HG02938 (cell line): Measurements from ENCODE around the gene PPP1R16B.
"Not testable (repeated sequence)": the region's sequence is repeated elsewhere in the genome, so short reads cannot be mapped to it uniquely, and the experiment has no call there.

ENCODE experiments used
- ATAC-seq: cut with Tn5 transposase; IDR thresholded peaks from one replicate; pipeline ENCODE4 v1.9.1; 2021; ENCODE audit warnings: mild to moderate bottlenecking, moderate library complexity; ENCODE audit not compliant: unreplicated experiment

PPP1R16B gene

GRCh38 chr20:38791291-38791690, 14.2 kb upstream of the PPP1R16B start:
- no peak for ATAC-seq

GRCh38 chr20:38791940-38792339, 13.6 kb upstream of the PPP1R16B start:
- ATAC-seq = no peak

DNA sequence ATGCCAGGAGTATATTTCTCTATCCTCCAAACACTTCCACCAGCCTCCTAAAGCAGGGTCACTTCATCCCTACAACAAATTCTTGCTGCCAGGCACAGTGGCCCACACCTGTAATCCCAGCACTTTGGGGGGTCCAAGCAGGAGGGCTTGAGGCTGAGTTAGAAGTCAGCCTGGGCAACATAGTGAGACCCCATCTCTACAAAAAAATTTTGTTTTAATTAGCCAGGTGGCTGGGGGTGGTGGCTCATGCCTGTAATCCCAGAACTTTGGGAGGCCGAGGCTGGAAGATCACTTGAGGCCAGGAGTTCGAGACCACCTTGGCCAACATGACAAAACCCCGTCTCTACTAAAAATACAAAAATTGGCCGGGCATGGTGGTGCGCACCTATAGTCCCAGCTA, 11.4 kb upstream of the PPP1R16B start:
- ATAC-seq = not testable (repeated sequence)

GRCh38 chr20:38798266-38798665, 7.2 kb upstream of the PPP1R16B start:
- no peak for ATAC-seq

GRCh38 chr20:38799203-38799602, 6.3 kb upstream of the PPP1R16B start:
- no peak for ATAC-seq

GRCh38 chr20:38800882-38801281, 4.6 kb upstream of the PPP1R16B start:
- no peak for ATAC-seq

DNA sequence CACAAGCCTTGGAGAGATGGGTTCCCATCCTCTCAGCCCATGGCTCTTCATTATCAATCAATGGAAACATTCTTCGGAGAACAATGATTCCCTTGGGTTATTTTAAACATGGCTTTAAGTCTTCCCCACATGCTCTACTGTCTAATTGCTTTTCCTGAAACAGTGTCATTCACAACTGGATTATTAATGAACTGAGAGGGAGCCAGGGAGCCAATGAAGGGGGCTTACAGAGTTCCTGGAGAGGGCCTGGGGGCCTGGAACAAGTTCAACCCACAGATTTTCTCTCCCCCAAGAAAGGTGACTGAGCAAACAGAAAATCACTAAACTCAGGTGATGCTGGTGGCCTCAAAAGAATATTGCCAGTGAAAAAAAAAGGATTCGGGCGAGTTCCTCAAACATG, 1.3 kb upstream of the PPP1R16B start:
- no peak for ATAC-seq

DNA sequence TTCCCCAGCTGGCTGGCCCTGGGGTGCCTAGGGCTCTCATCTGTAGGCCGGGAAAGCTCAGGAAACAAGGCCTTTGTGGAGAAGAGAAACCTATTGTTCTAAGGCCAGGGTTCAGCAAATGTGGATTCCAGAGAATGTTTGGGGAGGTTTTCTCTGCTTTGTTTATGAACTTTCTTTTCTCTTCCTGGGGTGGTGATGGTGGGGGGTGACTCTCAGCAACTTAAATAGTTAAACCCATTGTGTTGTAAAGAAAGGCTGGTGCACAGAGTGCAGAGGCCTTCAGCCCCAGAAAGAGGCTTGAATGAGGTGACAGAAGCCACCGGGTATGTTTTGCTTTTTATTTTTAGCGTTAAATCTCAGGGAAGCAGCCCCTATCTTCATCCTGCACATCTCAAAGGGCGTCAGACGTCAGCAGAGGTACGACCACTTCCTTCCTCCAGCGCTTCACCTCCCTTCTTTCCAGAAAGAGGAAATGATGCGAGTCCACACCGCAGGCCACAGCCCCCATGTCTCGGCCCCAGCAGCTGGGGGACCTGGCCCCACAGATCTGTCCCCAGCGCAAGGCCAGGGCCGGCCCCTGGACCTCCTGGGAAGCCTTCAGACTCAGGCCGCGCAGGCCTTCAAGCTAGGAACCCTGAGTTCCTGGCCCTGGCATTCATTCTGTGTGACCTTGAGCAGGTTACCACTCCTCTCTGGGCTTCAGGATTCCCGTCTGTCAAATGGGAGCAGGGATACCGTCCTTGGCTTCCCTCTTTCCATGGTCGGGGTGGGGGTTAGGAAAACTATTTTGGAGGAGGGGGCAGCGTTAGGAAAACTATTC, 605 bp upstream of the PPP1R16B start:
- peak; percentile 44 for ATAC-seq

GRCh38 chr20:38805958-38806854, 709 bp downstream of the PPP1R16B start:
- ATAC-seq = no peak

- no peak for ATAC-seq
Observed at GRCh38 chr20:38806855-38807655, 1.6 kb downstream of the PPP1R16B start.

DNA sequence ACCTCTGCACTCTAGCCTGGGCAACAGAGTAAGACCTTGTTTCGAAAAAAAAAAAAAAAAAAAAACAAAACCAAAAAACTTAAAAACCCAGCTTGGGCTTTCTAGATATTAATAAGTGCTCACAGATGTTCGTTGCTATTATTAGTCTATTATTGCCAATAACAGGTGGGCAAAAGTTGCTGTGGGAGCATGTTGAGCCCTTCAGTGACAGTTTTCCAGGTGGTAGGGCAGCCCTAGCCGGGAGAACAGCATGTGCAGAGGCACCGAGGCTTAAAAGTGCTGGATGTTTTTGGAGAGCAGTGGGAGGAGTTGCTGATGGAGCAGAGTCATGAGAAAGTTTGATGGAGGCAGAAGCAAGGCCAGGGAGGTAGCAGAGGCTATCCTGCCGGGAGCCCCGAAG, 4.4 kb downstream of the PPP1R16B start:
- ATAC-seq = no peak

DNA sequence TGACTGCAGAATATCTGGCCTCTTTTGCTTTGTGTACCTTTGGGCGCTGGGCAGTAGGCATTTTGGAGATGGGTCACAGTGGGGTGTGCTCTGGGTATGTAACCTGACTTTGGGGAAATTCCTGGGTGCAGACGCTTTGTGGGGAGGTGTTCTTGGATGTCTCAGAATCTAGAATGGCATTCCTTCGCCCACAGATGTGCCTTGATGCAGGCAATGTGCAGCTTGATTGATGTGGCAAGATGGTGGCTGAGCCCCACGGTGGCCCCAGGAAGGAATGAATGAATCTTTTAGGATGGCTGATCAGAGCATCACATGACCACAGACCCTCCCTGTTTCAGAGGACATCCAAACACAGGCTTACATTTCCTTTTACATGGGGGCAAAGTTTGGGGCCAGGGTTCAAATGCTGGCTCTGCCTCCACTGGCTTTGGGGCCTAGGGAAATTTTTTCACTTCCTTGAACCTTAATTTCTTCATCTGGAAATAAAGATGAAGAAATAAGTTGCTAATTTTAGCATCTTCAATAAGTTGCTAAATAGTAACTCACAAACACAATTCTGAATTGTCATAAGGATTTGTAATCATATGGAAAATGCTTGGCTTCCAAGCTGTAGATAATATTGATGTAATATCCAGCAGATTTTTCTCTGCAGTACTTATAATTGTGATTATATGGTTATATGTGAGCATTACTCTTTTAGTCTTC, 5.6 kb downstream of the PPP1R16B start:
- no peak for ATAC-seq

GRCh38 chr20:38811769-38812168, 6.3 kb downstream of the PPP1R16B start:
- no peak for ATAC-seq

- no peak for ATAC-seq
Observed at GRCh38 chr20:38812182-38812581, 6.7 kb downstream of the PPP1R16B start.

DNA sequence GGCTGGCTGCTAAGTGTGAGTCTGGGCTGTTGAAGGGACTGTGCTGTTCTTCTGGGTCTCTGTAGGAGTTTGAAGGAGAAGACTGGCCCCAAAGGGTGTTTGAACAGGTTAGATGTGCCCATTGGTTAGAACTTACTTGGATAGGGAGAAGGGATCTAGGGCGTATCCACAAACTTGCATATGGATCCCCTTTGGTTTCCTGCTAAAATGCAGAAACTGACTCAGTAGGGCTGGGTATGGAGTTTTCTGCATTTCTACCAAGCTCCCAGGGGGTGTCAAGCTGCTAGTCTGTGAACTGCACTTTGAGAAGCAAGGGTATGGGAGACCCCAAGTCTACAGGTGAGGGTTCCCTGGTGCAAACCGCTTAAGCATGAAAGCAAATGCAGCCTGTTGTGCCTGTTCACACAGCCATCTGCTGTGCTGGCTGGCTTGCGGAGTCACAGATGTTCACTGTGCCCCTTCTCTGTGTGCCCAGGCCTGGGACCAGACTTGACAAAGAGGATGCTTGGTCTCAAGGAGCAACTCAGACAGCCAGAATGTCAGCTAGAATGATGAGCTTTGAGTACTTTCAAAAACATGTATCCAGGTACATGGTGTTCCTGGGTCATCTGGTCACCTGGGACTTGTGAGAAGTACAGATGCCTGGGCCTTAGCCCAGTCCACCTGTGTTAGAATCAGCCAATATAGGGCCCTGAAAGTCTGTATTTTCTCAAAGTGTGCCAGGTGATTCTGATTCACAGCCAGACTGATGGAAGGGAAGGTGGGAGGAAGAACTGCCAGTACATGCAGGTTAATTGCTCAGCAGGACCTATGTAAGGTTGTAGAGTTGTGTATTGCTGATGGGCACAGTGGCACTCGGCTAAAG, 7.4 kb downstream of the PPP1R16B start:
- ATAC-seq = no peak

GRCh38 chr20:38813574-38813962, 8.1 kb downstream of the PPP1R16B start:
- ATAC-seq = not testable (repeated sequence)

DNA sequence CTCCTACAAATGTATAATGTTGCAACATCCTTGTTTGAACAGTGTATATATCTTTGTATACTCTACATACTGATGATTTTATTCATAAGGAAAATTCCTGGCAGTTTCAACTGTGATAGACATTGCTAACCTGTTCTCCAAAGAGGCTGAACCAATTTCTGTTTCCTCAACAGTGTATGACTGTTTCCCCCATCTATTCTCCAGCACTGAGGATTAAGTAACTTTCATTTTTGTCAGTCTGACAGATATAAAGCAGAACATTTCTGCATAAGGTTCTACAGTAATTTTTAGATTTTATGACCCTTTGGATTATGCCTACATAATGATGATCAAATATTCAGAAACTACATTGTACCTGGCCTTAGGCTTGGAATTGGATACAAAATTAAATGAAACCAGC, 9.9 kb downstream of the PPP1R16B start:
- ATAC-seq = no peak

GRCh38 chr20:38818113-38819065, 12.9 kb downstream of the PPP1R16B start:
- ATAC-seq = no peak

- no peak for ATAC-seq
Observed at GRCh38 chr20:38825571-38825900, 20.0 kb downstream of the PPP1R16B start.
